ENCODE measurements around the gene CCL13.

- TF ChIP-seq, protein P1, sequence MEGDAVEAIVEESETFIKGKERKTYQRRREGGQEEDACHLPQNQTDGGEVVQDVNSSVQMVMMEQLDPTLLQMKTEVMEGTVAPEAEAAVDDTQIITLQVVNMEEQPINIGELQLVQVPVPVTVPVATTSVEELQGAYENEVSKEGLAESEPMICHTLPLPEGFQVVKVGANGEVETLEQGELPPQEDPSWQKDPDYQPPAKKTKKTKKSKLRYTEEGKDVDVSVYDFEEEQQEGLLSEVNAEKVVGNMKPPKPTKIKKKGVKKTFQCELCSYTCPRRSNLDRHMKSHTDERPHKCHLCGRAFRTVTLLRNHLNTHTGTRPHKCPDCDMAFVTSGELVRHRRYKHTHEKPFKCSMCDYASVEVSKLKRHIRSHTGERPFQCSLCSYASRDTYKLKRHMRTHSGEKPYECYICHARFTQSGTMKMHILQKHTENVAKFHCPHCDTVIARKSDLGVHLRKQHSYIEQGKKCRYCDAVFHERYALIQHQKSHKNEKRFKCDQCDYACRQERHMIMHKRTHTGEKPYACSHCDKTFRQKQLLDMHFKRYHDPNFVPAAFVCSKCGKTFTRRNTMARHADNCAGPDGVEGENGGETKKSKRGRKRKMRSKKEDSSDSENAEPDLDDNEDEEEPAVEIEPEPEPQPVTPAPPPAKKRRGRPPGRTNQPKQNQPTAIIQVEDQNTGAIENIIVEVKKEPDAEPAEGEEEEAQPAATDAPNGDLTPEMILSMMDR (IDR thresholded peaks at IDR 0.05; ENCODE audit: control extremely low read depth in 1 of 3, insufficient read depth in 1 of 3, low read depth in 1 of 3, low read length in 3 of 3) = no peak
- TF ChIP-seq POLR2A (IDR thresholded peaks at IDR 0.05; ENCODE audit: control extremely low read depth in 1 of 2, low read depth in 2 of 2, low read length in 2 of 2) = no peak
- no peak for TF ChIP-seq EP300 (IDR thresholded peaks at IDR 0.05; ENCODE audit: borderline replicate concordance in 1 of 2, low read depth in 2 of 2, low read length in 2 of 2)
- TF ChIP-seq SUZ12 (IDR thresholded peaks at IDR 0.05; ENCODE audit: low read length) = no peak
- no peak for TF ChIP-seq USF2 (IDR thresholded peaks at IDR 0.05; ENCODE audit: low read length)
- TF ChIP-seq CEBPB (IDR thresholded peaks at IDR 0.05; ENCODE audit: low read depth, low read length) = no peak
- TF ChIP-seq TCF12 (IDR thresholded peaks at IDR 0.05; ENCODE audit: low read depth, low read length) = no peak
- TF ChIP-seq EZH2 (IDR thresholded peaks at IDR 0.05; ENCODE audit: low read depth, low read length, severe bottlenecking) = no peak
- TF ChIP-seq HDAC2 (IDR thresholded peaks at IDR 0.05; ENCODE audit: borderline replicate concordance in 1 of 2, low read depth in 2 of 2, low read length in 2 of 2) = no peak
- TF ChIP-seq POLR2AphosphoS5 (IDR thresholded peaks at IDR 0.05; ENCODE audit: low read depth, low read length) = no peak
- TF ChIP-seq RBBP5 (IDR thresholded peaks at IDR 0.05; ENCODE audit: borderline replicate concordance, low read depth, low read length) = no peak
- TF ChIP-seq HDAC6 (IDR thresholded peaks at IDR 0.05; ENCODE audit: low read depth, low read length) = no peak
Measured at GRCh38 chr17:34351096-34351495, 5.2 kb upstream of the CCL13 start.
